ENCODE measurements around the gene RASAL2. TPM values are rescaled to one million over a fixed set of nuclear protein-coding genes. Genes with fewer than 3 reads are reported as not detected.
A peak's percentile ranks its signal among the peaks of the same experiment; 100 is the strongest.

Gene RASAL2
- total RNA-seq, 2 donors from 2014 or later = 9.9 to 20.4 TPM

- 79 to 97% methylated on average over 1 of the region's 1 CpG for WGBS, 2 donors
- no peaks in the 10 kb centered on the region for H3K9me3 ChIP-seq
- DNase-seq (no peak), ATAC-seq (no peak)
- H3K27ac ChIP-seq = no peak overlapping the region
- H3K36me3 ChIP-seq (replicated peaks in 1 of 2; ENCODE audit: insufficient read depth in 1 of 2, low read depth in 2 of 2) = no peaks in the 10 kb centered on the region
- H3K4me1 ChIP-seq = no peaks in the 10 kb centered on the region
- H3K4me3 ChIP-seq = no peak overlapping the region
- TF ChIP-seq, protein P1, sequence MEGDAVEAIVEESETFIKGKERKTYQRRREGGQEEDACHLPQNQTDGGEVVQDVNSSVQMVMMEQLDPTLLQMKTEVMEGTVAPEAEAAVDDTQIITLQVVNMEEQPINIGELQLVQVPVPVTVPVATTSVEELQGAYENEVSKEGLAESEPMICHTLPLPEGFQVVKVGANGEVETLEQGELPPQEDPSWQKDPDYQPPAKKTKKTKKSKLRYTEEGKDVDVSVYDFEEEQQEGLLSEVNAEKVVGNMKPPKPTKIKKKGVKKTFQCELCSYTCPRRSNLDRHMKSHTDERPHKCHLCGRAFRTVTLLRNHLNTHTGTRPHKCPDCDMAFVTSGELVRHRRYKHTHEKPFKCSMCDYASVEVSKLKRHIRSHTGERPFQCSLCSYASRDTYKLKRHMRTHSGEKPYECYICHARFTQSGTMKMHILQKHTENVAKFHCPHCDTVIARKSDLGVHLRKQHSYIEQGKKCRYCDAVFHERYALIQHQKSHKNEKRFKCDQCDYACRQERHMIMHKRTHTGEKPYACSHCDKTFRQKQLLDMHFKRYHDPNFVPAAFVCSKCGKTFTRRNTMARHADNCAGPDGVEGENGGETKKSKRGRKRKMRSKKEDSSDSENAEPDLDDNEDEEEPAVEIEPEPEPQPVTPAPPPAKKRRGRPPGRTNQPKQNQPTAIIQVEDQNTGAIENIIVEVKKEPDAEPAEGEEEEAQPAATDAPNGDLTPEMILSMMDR (IDR thresholded peaks at IDR 0.05) = no peak
- TF ChIP-seq POLR2A (IDR thresholded peaks at IDR 0.05) = no peak
- intact Hi-C loops (cut with DNase I) = no loop called here
- no peaks in the 10 kb centered on the region for H3K27me3 ChIP-seq
Observed at GRCh38 chr1:178107823-178108222, 13.9 kb downstream of the RASAL2 start.

GRCh38 chr1:178109348-178110143, 15.6 kb downstream of the RASAL2 start:
- 81 to 91% methylated on average over 5 of the region's 5 CpGs for WGBS, 2 donors

GRCh38 chr1:178115260-178115659, 21.4 kb downstream of the RASAL2 start:
- TF ChIP-seq, protein P1 (IDR thresholded peaks at IDR 0.05) = no peak
- TF ChIP-seq POLR2A (IDR thresholded peaks at IDR 0.05) = no peak
- H3K4me1 ChIP-seq = no peaks in the 10 kb centered on the region
- H3K36me3 ChIP-seq (replicated peaks in 1 of 2; ENCODE audit: insufficient read depth in 1 of 2, low read depth in 2 of 2) = no peaks in the 10 kb centered on the region
- no peak overlapping the region for H3K27ac ChIP-seq
- DNase-seq = no peak
- H3K4me3 ChIP-seq = no peak overlapping the region
- intact Hi-C loops (cut with DNase I) = no loop called here
- H3K27me3 ChIP-seq = no peaks in the 10 kb centered on the region
- no peak for ATAC-seq
- no peaks in the 10 kb centered on the region for H3K9me3 ChIP-seq

More at GRCh38 chr1:178109348-178110143, 15.6 kb downstream of the RASAL2 start:
- Histone ChIP-seq H3K27ac (no peak overlapping the region), H3K27me3 (no peaks in the 10 kb centered on the region), H3K36me3 (replicated peaks in 1 of 2; ENCODE audit: insufficient read depth in 1 of 2, low read depth in 2 of 2) (no peaks in the 10 kb centered on the region), H3K9me3 (no peaks in the 10 kb centered on the region), H3K4me1 (no peaks in the 10 kb centered on the region), H3K4me3 (no peak overlapping the region)
- intact Hi-C loops (cut with DNase I) = no loop called here
- DNase-seq = no peak
- TF ChIP-seq, protein P1 (IDR thresholded peaks at IDR 0.05) = no peak
- TF ChIP-seq POLR2A (IDR thresholded peaks at IDR 0.05) = no peak
- ATAC-seq = no peak

- Histone ChIP-seq H3K4me1 (no peaks in the 10 kb centered on the region), H3K36me3 (replicated peaks in 1 of 2; ENCODE audit: insufficient read depth in 1 of 2, low read depth in 2 of 2) (no peaks in the 10 kb centered on the region), H3K27ac (no peak overlapping the region), H3K9me3 (no peaks in the 10 kb centered on the region), H3K27me3 (no peaks in the 10 kb centered on the region), H3K4me3 (no peak overlapping the region)
- DNase-seq (no peak), ATAC-seq (no peak)
- TF ChIP-seq, protein P1 (IDR thresholded peaks at IDR 0.05) = no peak
- no peak for TF ChIP-seq POLR2A (IDR thresholded peaks at IDR 0.05)
- 90 to 91% methylated on average over 4 of the region's 4 CpGs for WGBS, 2 donors
- intact Hi-C loops (cut with DNase I) = no loop called here
Observed at GRCh38 chr1:178118524-178118923, 24.6 kb downstream of the RASAL2 start.

- TF ChIP-seq, protein P1 (IDR thresholded peaks at IDR 0.05) = no peak
- no peak for TF ChIP-seq POLR2A (IDR thresholded peaks at IDR 0.05)
- H3K27me3 ChIP-seq = no peaks in the 10 kb centered on the region
- H3K27ac ChIP-seq = no peak overlapping the region
- no peaks in the 10 kb centered on the region for H3K36me3 ChIP-seq (replicated peaks in 1 of 2; ENCODE audit: insufficient read depth in 1 of 2, low read depth in 2 of 2)
- DNase-seq (peak in 1 of 4 donors; percentile 10), ATAC-seq (no peak)
- intact Hi-C loops (cut with DNase I) = no loop called here
- H3K9me3 ChIP-seq = no peaks in the 10 kb centered on the region
- no peaks in the 10 kb centered on the region for H3K4me1 ChIP-seq
- 56 to 88% methylated on average over 5 of the region's 5 CpGs for WGBS, 2 donors
- no peak overlapping the region for H3K4me3 ChIP-seq
Observed at GRCh38 chr1:178119628-178120027, 25.7 kb downstream of the RASAL2 start.
